Stomach smooth muscle (tissue), 2 donors: ENCODE measurements around the gene CDH23.

ENCODE experiments used
- H3K27ac ChIP-seq: one replicate; pipeline ENCODE4 v1.7.0; 2013; ENCODE audit warnings: mild to moderate bottlenecking, low read length, inconsistent platforms
- H3K27me3 ChIP-seq, 2 donors: one replicate each; pipeline ENCODE4 v1.7.0; 2013; ENCODE audit warnings: low read length in 2 of 2; ENCODE audit not compliant: insufficient read depth in 2 of 2, control insufficient read depth in 1 of 2
- H3K36me3 ChIP-seq, 2 donors: one replicate each; pipeline ENCODE4 v1.7.0; 2013; ENCODE audit warnings: low read length in 2 of 2; ENCODE audit not compliant: control insufficient read depth in 2 of 2, insufficient read depth in 2 of 2
- H3K4me1 ChIP-seq: one replicate; pipeline ENCODE4 v1.7.0; 2013; ENCODE audit warnings: low read length; ENCODE audit not compliant: control insufficient read depth, insufficient read depth
- H3K4me3 ChIP-seq, 2 donors: one replicate each; pipeline ENCODE4 v1.7.0; 2013; ENCODE audit warnings: low read length in 2 of 2
- H3K9ac ChIP-seq, 2 donors: one replicate each; pipeline ENCODE4 v1.7.0; 2013; ENCODE audit warnings: low read length in 2 of 2, mild to moderate bottlenecking in 1 of 2
- H3K9me3 ChIP-seq, 2 donors: one replicate each; pipeline ENCODE4 v1.7.0; 2013; ENCODE audit warnings: low read length in 2 of 2; ENCODE audit not compliant: control insufficient read depth in 2 of 2
- donor health status: healthy.
- donor health status: Pancreatic carcinoma.

Gene CDH23

DNA sequence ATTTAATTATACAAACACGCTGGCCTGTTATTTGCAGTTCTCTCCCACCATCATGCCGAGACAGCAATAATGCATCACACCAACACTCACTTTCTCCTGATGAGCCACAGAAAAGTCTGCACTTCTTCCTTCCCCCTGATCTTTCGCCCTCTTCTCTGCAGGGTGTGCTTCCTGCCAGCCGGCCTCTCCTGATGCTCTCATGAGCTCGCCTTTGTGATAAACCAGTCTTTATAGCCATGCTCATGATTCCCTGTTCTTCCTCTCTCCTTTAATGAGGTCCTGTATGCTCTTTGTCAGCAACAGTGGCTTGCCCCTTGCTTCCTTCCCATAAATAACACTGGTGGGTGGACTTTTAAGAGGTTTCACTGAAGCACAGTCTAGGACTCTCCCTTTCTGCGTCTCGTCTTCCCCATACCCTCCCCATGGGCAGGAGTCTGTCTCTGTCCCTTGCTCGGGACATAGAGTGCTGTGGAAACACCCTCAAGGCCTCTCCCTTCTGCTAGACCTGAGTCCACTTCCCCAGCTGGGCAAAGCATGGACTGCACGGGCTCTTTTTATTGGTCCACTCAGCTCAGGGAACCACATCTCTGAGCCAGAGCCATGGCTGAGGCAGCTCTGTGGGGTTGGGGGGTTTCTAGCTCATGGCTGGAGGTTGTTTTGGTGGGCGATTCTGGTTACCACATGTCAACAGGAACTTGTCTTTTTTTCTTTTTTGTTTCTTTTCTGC lies 189.0 kb downstream of the CDH23 start:
- no peaks in the 10 kb centered on the region for H3K36me3 ChIP-seq
- peaks cover 2 to 8% of the 10 kb centered on the region in 2 donors for H3K27me3 ChIP-seq
- H3K4me1 ChIP-seq: no peaks in the 10 kb centered on the region
- H3K4me3 ChIP-seq: no peak overlapping the region
- no peak overlapping the region for H3K9ac ChIP-seq
- no peak overlapping the region for H3K27ac ChIP-seq
- H3K9me3 ChIP-seq: no peaks in the 10 kb centered on the region

DNA sequence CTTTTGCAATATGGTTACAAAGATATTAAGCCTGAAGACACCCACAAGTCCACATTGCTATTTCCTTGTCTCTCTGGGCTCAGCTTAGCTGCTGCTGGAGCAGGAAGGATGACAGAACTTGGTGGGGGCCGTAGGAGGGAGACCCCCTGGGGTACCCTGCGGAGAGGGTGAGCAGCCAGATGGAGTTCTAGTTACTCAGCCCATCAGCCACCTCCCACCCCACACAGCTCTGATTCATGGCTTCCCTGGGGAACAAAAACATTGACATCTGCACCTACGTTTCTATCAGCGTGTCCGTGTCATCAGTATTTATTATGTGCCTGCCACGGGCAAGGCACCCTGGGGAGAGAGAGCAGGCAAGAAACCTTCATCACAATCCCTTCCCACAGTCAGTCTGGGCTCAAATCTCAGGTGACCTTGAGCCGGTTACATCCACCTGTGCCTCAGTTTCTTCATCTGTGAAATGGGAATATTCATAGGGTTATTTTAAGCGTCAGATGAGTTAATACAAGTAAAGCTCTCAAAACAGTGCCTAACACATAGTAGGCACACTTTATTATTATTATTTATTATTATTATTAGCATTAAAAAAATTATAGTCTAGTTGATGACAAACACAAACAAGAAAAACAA lies 191.3 kb downstream of the CDH23 start:
- Histone ChIP-seq H3K36me3 (no peaks in the 10 kb centered on the region), H3K9ac (no peak overlapping the region)

DNA sequence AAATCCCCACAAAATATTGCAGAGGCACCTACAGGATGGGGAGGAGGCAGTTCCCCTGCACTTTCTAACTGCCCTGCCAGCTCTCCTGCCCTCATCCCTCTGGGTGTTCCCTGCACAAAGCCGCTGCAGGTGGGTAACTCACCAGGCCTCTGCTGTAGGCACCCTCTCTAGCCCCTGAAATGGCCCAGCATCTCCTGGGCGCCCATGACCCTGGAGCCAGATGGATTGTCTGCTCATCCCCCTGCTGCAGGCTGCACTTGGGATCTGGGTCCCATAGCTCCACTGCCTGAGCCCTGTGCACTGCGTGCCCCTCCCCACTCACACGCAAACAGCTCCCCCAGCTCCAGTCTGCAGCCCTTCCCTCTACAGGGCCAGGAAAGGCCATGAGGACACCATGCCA lies 192.0 kb downstream of the CDH23 start:
- Histone ChIP-seq H3K4me1 (no peaks in the 10 kb centered on the region), H3K4me3 (no peak overlapping the region), H3K27me3 (peaks cover 1 to 8% of the 10 kb centered on the region in 2 donors), H3K27ac (no peak overlapping the region), H3K36me3 (no peaks in the 10 kb centered on the region), H3K9ac (no peak overlapping the region), H3K9me3 (no peaks in the 10 kb centered on the region)

More for the DNA sequence above, 191.3 kb downstream of the CDH23 start:
- Histone ChIP-seq H3K27ac (no peak overlapping the region), H3K4me3 (no peak overlapping the region), H3K9me3 (no peaks in the 10 kb centered on the region), H3K4me1 (no peaks in the 10 kb centered on the region), H3K27me3 (peaks cover 2 to 8% of the 10 kb centered on the region in 2 donors)

DNA sequence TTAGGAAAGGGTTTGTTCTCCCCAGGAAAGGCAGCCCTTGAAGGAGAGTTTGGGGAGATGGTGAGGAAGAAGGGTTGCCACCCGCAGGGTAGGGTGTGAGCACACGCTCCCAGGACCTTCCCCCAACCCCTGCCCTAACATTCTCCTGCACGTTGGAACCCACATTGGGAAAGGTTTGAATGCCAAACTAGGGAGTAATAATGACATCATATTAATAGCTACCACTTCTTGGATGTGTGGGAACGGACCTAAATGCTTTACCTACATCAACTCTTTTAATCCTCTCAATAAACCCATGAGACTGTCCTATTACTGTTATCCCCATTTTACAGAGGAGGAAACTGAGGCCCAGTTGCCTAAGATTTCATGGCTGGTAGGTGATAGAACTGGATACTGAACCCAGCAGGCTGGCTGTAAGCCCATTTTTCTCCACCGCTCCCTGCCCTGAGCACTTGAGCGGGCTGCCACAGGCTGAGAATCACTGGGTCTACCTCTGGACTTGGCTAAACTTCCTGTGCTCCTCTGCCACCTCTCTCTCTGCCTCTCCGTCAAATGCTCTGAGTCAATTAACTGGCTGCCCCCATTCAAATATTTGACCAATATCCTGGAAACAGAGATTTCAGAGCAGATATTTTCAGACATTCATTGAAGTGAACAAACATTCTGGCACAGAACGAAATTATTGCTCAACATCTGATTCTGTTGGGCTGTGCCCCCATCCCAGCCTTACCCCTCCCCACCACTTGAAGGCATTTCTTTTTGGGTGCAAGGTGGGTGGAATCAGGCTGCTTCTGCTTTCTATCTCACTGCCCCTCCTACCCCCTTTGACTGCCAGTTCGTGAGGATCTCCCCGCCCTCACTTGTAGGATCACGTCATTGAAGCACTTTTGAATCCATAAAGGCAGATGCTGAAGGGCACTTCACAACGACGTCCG lies 193.2 kb downstream of the CDH23 start:
- Histone ChIP-seq H3K9me3 (no peaks in the 10 kb centered on the region), H3K27ac (no peak overlapping the region), H3K27me3 (peaks cover 0 to 8% of the 10 kb centered on the region in 2 donors), H3K4me3 (no peak overlapping the region), H3K36me3 (no peaks in the 10 kb centered on the region), H3K9ac (no peak overlapping the region), H3K4me1 (no peaks in the 10 kb centered on the region)

DNA sequence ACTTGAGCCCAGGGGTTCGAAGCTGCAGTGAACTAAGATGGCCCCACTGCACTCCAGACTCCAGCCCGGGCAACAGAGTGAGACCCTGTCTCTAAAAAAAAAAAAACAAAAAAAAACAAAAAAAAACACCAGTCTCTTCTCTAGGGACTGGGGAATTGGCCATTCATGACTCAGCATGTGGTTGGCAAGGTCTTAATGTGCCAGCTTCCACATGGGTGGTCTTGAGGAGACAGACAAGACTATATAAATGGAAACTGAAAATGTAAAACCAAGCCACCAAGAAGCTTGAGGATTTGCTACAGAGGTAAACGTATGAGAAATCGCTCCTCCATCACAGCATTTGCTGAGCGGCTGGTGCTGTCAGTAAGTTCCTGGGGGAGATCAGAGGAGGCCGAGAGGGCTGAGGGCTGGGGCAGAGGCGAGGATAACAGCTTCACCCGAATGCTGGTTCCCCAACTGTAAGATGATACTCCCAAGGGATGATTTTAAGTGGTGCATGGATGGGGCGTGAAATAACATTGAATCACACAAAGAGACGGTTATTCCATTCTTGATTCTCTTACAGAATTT lies 194.1 kb downstream of the CDH23 start:
- Histone ChIP-seq H3K36me3 (no peaks in the 10 kb centered on the region), H3K9ac (no peak overlapping the region), H3K4me1 (no peaks in the 10 kb centered on the region), H3K27me3 (peaks cover 0 to 8% of the 10 kb centered on the region in 2 donors), H3K9me3 (no peaks in the 10 kb centered on the region), H3K4me3 (no peak overlapping the region), H3K27ac (no peak overlapping the region)

DNA sequence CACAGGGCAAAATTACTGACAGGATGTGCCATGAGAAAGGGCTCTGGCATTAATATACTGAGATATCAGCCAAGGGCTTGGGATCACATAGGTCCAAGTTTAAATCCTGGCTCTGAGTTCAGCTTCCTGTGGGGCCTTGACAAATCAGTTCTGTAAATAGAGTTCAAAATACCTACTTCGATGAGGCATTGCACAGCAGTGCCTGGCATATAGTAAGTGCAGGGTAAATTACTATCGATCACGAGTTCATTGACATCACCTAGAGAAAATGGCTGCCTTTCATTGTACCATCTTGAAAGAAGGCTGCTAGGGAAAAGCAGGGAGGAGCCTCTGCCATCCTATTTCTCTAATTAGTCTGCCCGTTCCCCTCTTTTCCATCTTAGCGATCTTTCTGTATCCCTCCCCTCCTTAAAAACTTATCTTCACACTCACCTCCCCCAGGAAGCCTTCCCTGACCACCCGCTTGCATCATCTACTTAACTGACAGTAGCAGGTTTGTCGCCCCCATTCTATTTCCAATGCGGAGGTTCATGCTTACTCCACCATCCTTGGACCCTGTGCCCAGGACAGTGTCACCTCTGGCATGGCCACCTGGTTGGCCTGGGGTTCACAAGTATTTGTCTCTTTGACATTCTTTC lies 198.3 kb downstream of the CDH23 start:
- H3K27ac ChIP-seq: no peak overlapping the region
- peaks cover 12% of the 10 kb centered on the region for H3K4me1 ChIP-seq
- no peaks in the 10 kb centered on the region for H3K36me3 ChIP-seq

DNA sequence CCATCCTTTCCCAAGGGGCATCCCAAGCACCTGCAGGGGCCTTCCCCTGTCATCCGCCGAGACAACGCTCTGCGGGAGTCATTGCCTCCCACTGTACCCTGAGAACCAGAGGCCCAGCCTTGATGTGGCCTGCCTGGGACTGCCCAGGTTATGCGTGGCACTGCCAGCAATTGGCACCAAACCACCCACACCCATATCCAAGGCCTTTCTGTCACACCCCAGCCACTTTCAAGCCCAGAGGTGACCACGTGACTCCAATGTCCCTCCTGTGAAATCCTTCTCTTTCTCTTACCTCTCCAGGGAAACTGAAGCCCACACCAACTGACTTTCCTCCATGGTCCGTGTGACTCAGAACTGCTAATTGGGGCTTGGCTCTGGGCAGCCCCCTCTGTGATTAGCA lies 198.9 kb downstream of the CDH23 start:
- H3K9ac ChIP-seq: no peak overlapping the region
- H3K36me3 ChIP-seq: no peaks in the 10 kb centered on the region
- no peak overlapping the region for H3K4me3 ChIP-seq
- no peaks in the 10 kb centered on the region for H3K9me3 ChIP-seq
- H3K4me1 ChIP-seq: peaks cover 12% of the 10 kb centered on the region
- H3K27me3 ChIP-seq: no peaks in the 10 kb centered on the region
- no peak overlapping the region for H3K27ac ChIP-seq

More for the DNA sequence above, 198.3 kb downstream of the CDH23 start:
- Histone ChIP-seq H3K9me3 (no peaks in the 10 kb centered on the region), H3K27me3 (no peaks in the 10 kb centered on the region), H3K4me3 (no peak overlapping the region), H3K9ac (no peak overlapping the region)

DNA sequence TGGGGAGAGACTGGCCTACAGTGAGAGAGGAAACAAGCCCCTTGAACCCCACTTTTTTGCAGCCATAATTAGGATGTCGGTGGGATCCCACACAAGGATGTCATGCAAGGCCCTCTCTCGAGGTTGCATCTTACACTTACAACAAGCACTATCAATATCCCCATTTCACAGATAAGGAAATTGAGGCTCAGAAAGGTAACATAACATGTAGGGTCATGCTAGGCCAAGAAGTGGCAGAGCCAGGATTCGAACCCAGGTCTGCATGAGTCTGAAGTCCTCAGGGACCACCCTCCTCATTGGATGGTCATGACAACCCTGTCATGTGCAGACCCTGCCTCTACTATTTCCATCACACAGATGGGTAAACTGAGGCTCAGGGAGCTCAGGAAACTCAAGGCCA lies 199.4 kb downstream of the CDH23 start:
- H3K36me3 ChIP-seq: no peaks in the 10 kb centered on the region
- no peaks in the 10 kb centered on the region for H3K27me3 ChIP-seq
- no peak overlapping the region for H3K27ac ChIP-seq
- H3K4me3 ChIP-seq: no peak overlapping the region
- H3K4me1 ChIP-seq: peaks cover 12% of the 10 kb centered on the region
- H3K9me3 ChIP-seq: no peaks in the 10 kb centered on the region
- H3K9ac ChIP-seq: no peak overlapping the region

DNA sequence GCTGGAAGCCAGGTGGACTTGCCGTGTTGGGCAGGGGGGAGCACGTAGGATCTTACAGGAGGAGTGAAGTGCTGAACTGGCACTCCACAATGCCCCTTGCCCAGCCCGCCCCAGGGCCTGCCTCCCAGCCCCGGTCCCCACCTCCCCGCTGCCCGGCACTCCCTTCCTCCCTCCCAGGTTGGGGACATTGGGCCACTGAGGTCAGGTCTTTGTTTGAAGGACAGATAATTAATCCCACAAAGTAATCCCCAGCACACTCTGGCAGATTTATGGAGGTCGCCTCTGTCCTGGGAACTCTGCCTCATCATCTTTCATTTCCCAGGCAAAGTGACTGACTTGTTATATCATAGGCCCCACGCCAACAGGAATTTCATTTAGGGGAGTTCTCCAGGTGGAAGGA lies 200.0 kb downstream of the CDH23 start:
- peaks cover 12% of the 10 kb centered on the region for H3K4me1 ChIP-seq
- no peak overlapping the region for H3K27ac ChIP-seq
- H3K27me3 ChIP-seq: no peaks in the 10 kb centered on the region
- no peaks in the 10 kb centered on the region for H3K36me3 ChIP-seq
- H3K9me3 ChIP-seq: no peaks in the 10 kb centered on the region
- H3K9ac ChIP-seq: no peak overlapping the region
- H3K4me3 ChIP-seq: no peak overlapping the region

DNA sequence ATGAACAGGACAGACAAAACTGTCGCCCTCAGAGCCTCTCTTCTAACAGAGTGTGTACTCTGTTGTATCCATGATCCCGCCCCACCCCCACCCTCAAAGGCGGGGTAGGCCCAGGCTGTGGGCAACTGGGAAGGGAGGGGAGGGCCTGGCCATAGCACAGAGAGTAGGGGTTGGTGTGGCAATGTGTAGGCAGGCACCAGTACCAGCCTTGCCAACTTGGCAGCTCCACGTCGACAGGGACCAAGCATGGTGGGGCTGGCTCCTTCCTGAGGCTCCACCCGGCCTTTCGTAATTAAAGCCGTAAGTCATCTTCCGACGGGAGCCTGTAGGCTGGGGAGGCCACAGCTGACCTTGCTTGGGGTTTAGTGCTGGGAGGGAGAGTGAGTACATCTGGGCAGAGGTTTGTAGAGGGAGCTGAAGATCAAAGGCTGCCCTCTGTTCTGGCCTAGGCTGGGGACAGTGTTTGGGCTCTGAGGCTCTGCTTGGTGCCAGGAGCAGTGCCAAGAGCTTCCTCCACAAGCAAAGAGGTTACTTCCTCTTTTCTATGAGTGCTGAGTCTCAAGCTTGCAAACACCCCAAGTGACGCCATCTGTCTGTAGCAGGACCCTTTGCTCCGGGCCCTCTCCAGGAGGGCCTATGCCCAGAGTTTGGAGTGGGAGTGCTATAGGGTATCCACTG lies 201.2 kb downstream of the CDH23 start:
- no peaks in the 10 kb centered on the region for H3K9me3 ChIP-seq
- peaks cover 12% of the 10 kb centered on the region for H3K4me1 ChIP-seq
- H3K27ac ChIP-seq: no peak overlapping the region
- H3K9ac ChIP-seq: no peak overlapping the region
- no peaks in the 10 kb centered on the region for H3K27me3 ChIP-seq
- no peak overlapping the region for H3K4me3 ChIP-seq
- H3K36me3 ChIP-seq: no peaks in the 10 kb centered on the region
